GM12875 (cell line): ENCODE results near the gene EHBP1.

Experiments
- H3K4me3 ChIP-seq: one replicate; pipeline ENCODE4 v1.5.1; 2011; ENCODE audit warnings: low read depth, low read length, control low read depth
- TF ChIP-seq, protein P1 (sequence below): IDR thresholded peaks from 2 replicates; pipeline ENCODE4 v1.5.1; 2011; ENCODE audit warnings: low read depth, mild to moderate bottlenecking, control low read depth, inconsistent platforms, low read length, moderate library complexity, borderline replicate concordance; ENCODE audit not compliant: insufficient read depth

EHBP1 gene

GRCh38 chr2:62944362-62944761 is 238.8 kb downstream of the EHBP1 start:
- H3K4me3 ChIP-seq: no peak overlapping the region

GRCh38 chr2:62947403-62947802 is 241.9 kb downstream of the EHBP1 start:
- no peak overlapping the region for H3K4me3 ChIP-seq
- TF ChIP-seq, protein P1, sequence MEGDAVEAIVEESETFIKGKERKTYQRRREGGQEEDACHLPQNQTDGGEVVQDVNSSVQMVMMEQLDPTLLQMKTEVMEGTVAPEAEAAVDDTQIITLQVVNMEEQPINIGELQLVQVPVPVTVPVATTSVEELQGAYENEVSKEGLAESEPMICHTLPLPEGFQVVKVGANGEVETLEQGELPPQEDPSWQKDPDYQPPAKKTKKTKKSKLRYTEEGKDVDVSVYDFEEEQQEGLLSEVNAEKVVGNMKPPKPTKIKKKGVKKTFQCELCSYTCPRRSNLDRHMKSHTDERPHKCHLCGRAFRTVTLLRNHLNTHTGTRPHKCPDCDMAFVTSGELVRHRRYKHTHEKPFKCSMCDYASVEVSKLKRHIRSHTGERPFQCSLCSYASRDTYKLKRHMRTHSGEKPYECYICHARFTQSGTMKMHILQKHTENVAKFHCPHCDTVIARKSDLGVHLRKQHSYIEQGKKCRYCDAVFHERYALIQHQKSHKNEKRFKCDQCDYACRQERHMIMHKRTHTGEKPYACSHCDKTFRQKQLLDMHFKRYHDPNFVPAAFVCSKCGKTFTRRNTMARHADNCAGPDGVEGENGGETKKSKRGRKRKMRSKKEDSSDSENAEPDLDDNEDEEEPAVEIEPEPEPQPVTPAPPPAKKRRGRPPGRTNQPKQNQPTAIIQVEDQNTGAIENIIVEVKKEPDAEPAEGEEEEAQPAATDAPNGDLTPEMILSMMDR: no peak

More at GRCh38 chr2:62944362-62944761, 238.8 kb downstream of the EHBP1 start:
- TF ChIP-seq, protein P1: no peak

- H3K4me3 ChIP-seq: no peak overlapping the region
- TF ChIP-seq, protein P1: no peak
Observed at GRCh38 chr2:62956651-62957050, 251.1 kb downstream of the EHBP1 start.

DNA sequence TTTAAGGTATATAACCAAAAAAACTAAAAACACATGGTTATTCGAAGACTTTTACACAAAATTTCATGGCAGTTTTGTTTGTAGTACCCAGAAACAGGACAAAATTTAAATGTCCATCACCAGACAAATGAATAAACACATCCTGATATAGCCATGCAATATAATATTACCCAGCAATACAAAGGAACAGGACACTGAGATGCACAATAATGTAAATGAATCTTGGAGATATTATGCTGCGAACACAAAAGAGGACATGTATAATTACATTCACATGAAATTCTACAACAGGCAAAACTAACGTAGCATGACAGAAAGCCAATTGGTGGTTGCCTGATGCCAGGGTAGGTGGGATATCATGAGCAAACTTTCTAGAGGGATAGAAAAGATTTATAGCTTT is 252.7 kb downstream of the EHBP1 start:
- no peak overlapping the region for H3K4me3 ChIP-seq
- TF ChIP-seq, protein P1: no peak

DNA sequence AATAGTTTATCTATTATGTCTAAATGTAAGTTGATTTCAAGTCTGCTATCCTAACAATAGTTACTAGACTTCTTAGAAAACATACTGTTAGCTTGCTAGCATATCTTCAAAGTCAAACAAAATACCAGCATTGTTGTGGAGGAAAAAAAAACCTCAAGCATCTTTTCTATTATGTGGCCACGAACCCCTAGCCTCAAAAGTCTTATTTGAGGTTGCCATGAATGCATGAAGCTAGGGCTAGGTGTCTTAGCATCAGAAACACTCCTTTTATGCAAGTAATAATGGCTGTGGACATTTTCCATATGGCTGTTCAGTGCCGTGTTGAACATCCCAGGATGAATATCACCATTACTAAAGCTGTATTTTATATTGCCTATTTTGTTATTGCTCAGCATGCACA is 258.5 kb downstream of the EHBP1 start:
- H3K4me3 ChIP-seq: no peak overlapping the region
- TF ChIP-seq, protein P1: no peak

GRCh38 chr2:62964671-62965070 is 259.2 kb downstream of the EHBP1 start:
- TF ChIP-seq, protein P1: no peak
- H3K4me3 ChIP-seq: no peak overlapping the region

- no peak overlapping the region for H3K4me3 ChIP-seq
- TF ChIP-seq, protein P1: no peak
Observed at GRCh38 chr2:62966991-62967390, 261.5 kb downstream of the EHBP1 start.
